ENCODE results near the gene BEST4.

GRCh38 chr1:44830900-44831304, 42.9 kb upstream of the BEST4 start:
- TF ChIP-seq CTCF (conservative IDR thresholded peaks at IDR 0.05 in 1 of 2, IDR thresholded peaks at IDR 0.05 in 1 of 2; ENCODE audit: extremely low read depth in 1 of 2, insufficient read depth in 1 of 2, low read depth in 1 of 2, low read length in 2 of 2) (no peak), EZH2 (IDR thresholded peaks at IDR 0.05; ENCODE audit: borderline replicate concordance, low read length) (no peak)

Measured in mammary epithelial cell (primary cell).